ENCODE results near the gene MANEAL. TPM values are rescaled to one million over a fixed set of nuclear protein-coding genes. Genes with fewer than 3 reads are reported as not detected.
A peak's percentile ranks its signal among the peaks of the same experiment; 100 is the strongest.

MANEAL gene
- total RNA-seq, 1 donor from 2014 or later: 1.4 TPM

GRCh38 chr1:37828410-37829074 is 34.9 kb downstream of the MANEAL start:
- H4K20me1 ChIP-seq (ENCODE audit: insufficient read depth, low read length): peaks cover 4% of the 10 kb centered on the region
- no peak overlapping the region for H3K9ac ChIP-seq (ENCODE audit: low read length)
- H2AFZ ChIP-seq (ENCODE audit: low read depth, low read length): no peak overlapping the region
- Mint-ChIP-seq H3K9me3 (ENCODE audit: unreplicated experiment) (no peaks in the 10 kb centered on the region), H3K4me1 (ENCODE audit: low read depth, unreplicated experiment) (peaks cover 7% of the 10 kb centered on the region), H3K27ac (ENCODE audit: unreplicated experiment) (no peak overlapping the region), H3K27me3 (ENCODE audit: low read depth, unreplicated experiment) (no peaks in the 10 kb centered on the region), H3K4me3 (ENCODE audit: unreplicated experiment) (no peak overlapping the region), H3K36me3 (ENCODE audit: low read depth, unreplicated experiment) (peaks cover 19% of the 10 kb centered on the region)
- H3K4me3 ChIP-seq (ENCODE audit: insufficient read depth, low read depth, low read length): no peak overlapping the region
- no peak for FAIRE-seq
- no peak overlapping the region for H3K27ac ChIP-seq (ENCODE audit: low read depth, low read length)
- H3K27me3 ChIP-seq (ENCODE audit: insufficient read depth, low read length): no peaks in the 10 kb centered on the region
- no peak overlapping the region for H3K4me2 ChIP-seq (ENCODE audit: low read length)
- peaks cover 2% of the 10 kb centered on the region for H3K4me1 ChIP-seq (ENCODE audit: insufficient read depth, low read length)
- no peak for TF ChIP-seq EZH2 (IDR thresholded peaks at IDR 0.05; ENCODE audit: insufficient read depth, low read length)
- TF ChIP-seq CTCF (IDR thresholded peaks at IDR 0.05; ENCODE audit: insufficient read depth, low read depth, low read length): no peak
- peaks cover 19% of the 10 kb centered on the region for H3K36me3 ChIP-seq (ENCODE audit: insufficient read depth, low read length)
- H3K79me2 ChIP-seq (ENCODE audit: insufficient read depth, low read length): no peaks in the 10 kb centered on the region
- DNase-seq (ENCODE audit: low read depth): no peak
- H3K9me3 ChIP-seq (ENCODE audit: insufficient read depth, low read depth, low read length): no peaks in the 10 kb centered on the region

GRCh38 chr1:37831109-37831508 is 37.5 kb downstream of the MANEAL start:
- no peak for DNase-seq (ENCODE audit: low read depth)
- Mint-ChIP-seq H3K27ac (ENCODE audit: unreplicated experiment) (no peak overlapping the region), H3K9me3 (ENCODE audit: unreplicated experiment) (no peaks in the 10 kb centered on the region), H3K4me3 (ENCODE audit: unreplicated experiment) (peak overlapping the region; percentile 47), H3K4me1 (ENCODE audit: low read depth, unreplicated experiment) (peaks cover 6% of the 10 kb centered on the region), H3K36me3 (ENCODE audit: low read depth, unreplicated experiment) (peaks cover 23% of the 10 kb centered on the region), H3K27me3 (ENCODE audit: low read depth, unreplicated experiment) (no peaks in the 10 kb centered on the region)
- TF ChIP-seq EZH2 (IDR thresholded peaks at IDR 0.05; ENCODE audit: insufficient read depth, low read length) (no peak), CTCF (IDR thresholded peaks at IDR 0.05; ENCODE audit: insufficient read depth, low read depth, low read length) (no peak)
- Histone ChIP-seq H3K27me3 (ENCODE audit: insufficient read depth, low read length) (no peaks in the 10 kb centered on the region), H3K27ac (ENCODE audit: low read depth, low read length) (no peak overlapping the region), H3K36me3 (ENCODE audit: insufficient read depth, low read length) (peaks cover 36% of the 10 kb centered on the region), H3K4me1 (ENCODE audit: insufficient read depth, low read length) (no peaks in the 10 kb centered on the region), H3K4me3 (ENCODE audit: insufficient read depth, low read depth, low read length) (no peak overlapping the region), H2AFZ (ENCODE audit: low read depth, low read length) (no peak overlapping the region), H3K79me2 (ENCODE audit: insufficient read depth, low read length) (no peaks in the 10 kb centered on the region), H3K9ac (ENCODE audit: low read length) (no peak overlapping the region), H4K20me1 (ENCODE audit: insufficient read depth, low read length) (no peaks in the 10 kb centered on the region), H3K4me2 (ENCODE audit: low read length) (no peak overlapping the region), H3K9me3 (ENCODE audit: insufficient read depth, low read depth, low read length) (no peaks in the 10 kb centered on the region)
- no peak for FAIRE-seq

GRCh38 chr1:37831809-37832208 is 38.2 kb downstream of the MANEAL start:
- Histone ChIP-seq H3K27me3 (ENCODE audit: insufficient read depth, low read length) (no peaks in the 10 kb centered on the region), H3K4me3 (ENCODE audit: insufficient read depth, low read depth, low read length) (no peak overlapping the region), H3K9ac (ENCODE audit: low read length) (no peak overlapping the region), H3K4me1 (ENCODE audit: insufficient read depth, low read length) (no peaks in the 10 kb centered on the region), H3K9me3 (ENCODE audit: insufficient read depth, low read depth, low read length) (no peaks in the 10 kb centered on the region), H4K20me1 (ENCODE audit: insufficient read depth, low read length) (peaks cover 1% of the 10 kb centered on the region), H3K27ac (ENCODE audit: low read depth, low read length) (no peak overlapping the region), H3K4me2 (ENCODE audit: low read length) (no peak overlapping the region), H2AFZ (ENCODE audit: low read depth, low read length) (no peak overlapping the region), H3K36me3 (ENCODE audit: insufficient read depth, low read length) (peaks cover 39% of the 10 kb centered on the region), H3K79me2 (ENCODE audit: insufficient read depth, low read length) (no peaks in the 10 kb centered on the region)
- Mint-ChIP-seq H3K27me3 (ENCODE audit: low read depth, unreplicated experiment) (no peaks in the 10 kb centered on the region), H3K4me1 (ENCODE audit: low read depth, unreplicated experiment) (peaks cover 6% of the 10 kb centered on the region), H3K27ac (ENCODE audit: unreplicated experiment) (no peak overlapping the region), H3K9me3 (ENCODE audit: unreplicated experiment) (no peaks in the 10 kb centered on the region), H3K36me3 (ENCODE audit: low read depth, unreplicated experiment) (peaks cover 20% of the 10 kb centered on the region), H3K4me3 (ENCODE audit: unreplicated experiment) (no peak overlapping the region)
- no peak for DNase-seq (ENCODE audit: low read depth)
- no peak for FAIRE-seq
- TF ChIP-seq EZH2 (IDR thresholded peaks at IDR 0.05; ENCODE audit: insufficient read depth, low read length) (no peak), CTCF (IDR thresholded peaks at IDR 0.05; ENCODE audit: insufficient read depth, low read depth, low read length) (no peak)

All from astrocyte (in vitro differentiated cells and primary cell).